Hepatocyte (in vitro differentiated cells): ENCODE data around the gene DNAH11. TPM values are rescaled to one million over a fixed set of nuclear protein-coding genes. Genes with fewer than 3 reads are reported as not detected.

Experiments
- DNase-seq: peaks from one replicate; pipeline ENCODE4 v3.0.0-alpha.2; 2016; ENCODE audit warnings: low spot score
- H2AFZ ChIP-seq: fragments of 200-600 bp; sonication (generic); 2 replicates; pipeline ENCODE4 v1.6.0; 2016; ENCODE audit warnings: antibody characterized with exemption, mild to moderate bottlenecking
- H3K27ac ChIP-seq: fragments of 200-600 bp; sonication (generic); 2 replicates; pipeline ENCODE4 v1.5.1; 2016; ENCODE audit warnings: mild to moderate bottlenecking
- H3K27me3 ChIP-seq: fragments of 200-600 bp; sonication (generic); 2 replicates; pipeline ENCODE4 v1.6.1; 2016
- H3K36me3 ChIP-seq: fragments of 200-600 bp; sonication (generic); replicated peaks from 2 replicates; pipeline ENCODE4 v1.5.1; 2016; ENCODE audit warnings: low read depth; ENCODE audit not compliant: insufficient read depth
- H3K4me1 ChIP-seq: fragments of 200-600 bp; sonication (generic); 2 replicates; pipeline ENCODE4 v1.5.1; 2016; ENCODE audit warnings: mild to moderate bottlenecking, moderate library complexity; ENCODE audit not compliant: insufficient read depth
- H3K4me2 ChIP-seq: fragments of 200-600 bp; sonication (generic); 2 replicates; pipeline ENCODE4 v1.6.0; 2016
- H3K4me3 ChIP-seq: fragments of 200-600 bp; sonication (generic); 2 replicates; pipeline ENCODE4 v1.5.1; 2016; ENCODE audit warnings: mild to moderate bottlenecking
- H3K79me2 ChIP-seq: fragments of 200-600 bp; sonication (generic); 2 replicates; pipeline ENCODE4 v1.6.0; 2017; ENCODE audit warnings: mild to moderate bottlenecking
- H3K9me2 ChIP-seq: fragments of 200-600 bp; sonication (generic); replicated peaks from 2 replicates; pipeline ENCODE4 v1.6.0; 2017; ENCODE audit warnings: mild to moderate bottlenecking; ENCODE audit not compliant: insufficient read depth
- H3K9me3 ChIP-seq: fragments of 200-600 bp; sonication (generic); 2 replicates; pipeline ENCODE4 v1.5.1; 2016; ENCODE audit warnings: low read depth, mild to moderate bottlenecking
- H4K20me1 ChIP-seq: fragments of 200-600 bp; sonication (generic); 2 replicates; pipeline ENCODE4 v1.6.0; 2016; ENCODE audit warnings: mild to moderate bottlenecking; ENCODE audit not compliant: insufficient read depth, poor library complexity, severe bottlenecking
- CTCF ChIP-seq: fragments of 200-600 bp; sonication (generic); IDR thresholded peaks from 2 replicates; pipeline ENCODE4 v1.5.1; 2016; ENCODE audit warnings: antibody characterized with exemption, mild to moderate bottlenecking; ENCODE audit not compliant: poor library complexity
- EZH2 ChIP-seq: fragments of 200-600 bp; sonication (generic); IDR thresholded peaks from 2 replicates; pipeline ENCODE4 v1.6.1; 2016; ENCODE audit warnings: antibody characterized with exemption, mild to moderate bottlenecking, borderline replicate concordance
- EZH2phosphoT487 ChIP-seq: fragments of 200-600 bp; sonication (generic); IDR thresholded peaks from one replicate; pipeline ENCODE4 v1.6.1; 2018; ENCODE audit warnings: antibody characterized with exemption, mild to moderate bottlenecking, low read depth, moderate library complexity; ENCODE audit not compliant: unreplicated experiment, severe bottlenecking
- WGBS: methylation state at CpG from one replicate; pipeline ENCODE4 v1.1.6; 2016; ENCODE audit warnings: low lambda C conversion rate; ENCODE audit errors: missing lambda C conversion rate; 5-methylcytosine and 5-hydroxymethylcytosine counted together
- polyA plus RNA-seq: library from polyadenylated mRNA; unstranded; fragments of >200 nt; fragmentation: Nextera tagmentation; extraction: Ambion mirVana; gene quantifications from 2 replicates; pipeline ENCODE4 v1.2.1, GENCODE V29; 2016
- total RNA-seq: library from RNA; depleted of rRNA; stranded (reverse); fragments of >200 nt; gene quantifications from 2 replicates; pipeline ENCODE4 v1.2.3, GENCODE V29; 2014

The DNAH11 gene
- total and polyA plus RNA-seq, 2 experiments from 2014 or later, result 0.43 to 1.3 TPM

GRCh38 chr7:21916176-21916575 is 373.3 kb downstream of the DNAH11 start:
- WGBS, result 94% methylated on average over 7 of the region's 7 CpGs
- Histone ChIP-seq H2AFZ (no peak overlapping the region), H3K79me2 (no peaks in the 10 kb centered on the region), H4K20me1 (no peaks in the 10 kb centered on the region), H3K4me1 (peaks cover 3% of the 10 kb centered on the region), H3K36me3 (no peaks in the 10 kb centered on the region), H3K27me3 (no peaks in the 10 kb centered on the region), H3K27ac (no peak overlapping the region), H3K4me2 (no peak overlapping the region), H3K4me3 (no peak overlapping the region), H3K9me2 (no peaks in the 10 kb centered on the region), H3K9me3 (no peaks in the 10 kb centered on the region)
- DNase-seq, result no peak
- TF ChIP-seq EZH2phosphoT487 (no peak), CTCF (no peak), EZH2 (no peak)

- Histone ChIP-seq H3K9me2 (no peaks in the 10 kb centered on the region), H3K9me3 (no peaks in the 10 kb centered on the region), H3K27ac (no peak overlapping the region), H4K20me1 (no peaks in the 10 kb centered on the region), H3K4me1 (peaks cover 3% of the 10 kb centered on the region), H3K36me3 (no peaks in the 10 kb centered on the region), H3K27me3 (no peaks in the 10 kb centered on the region), H3K79me2 (no peaks in the 10 kb centered on the region), H2AFZ (no peak overlapping the region), H3K4me3 (no peak overlapping the region), H3K4me2 (no peak overlapping the region)
- TF ChIP-seq CTCF, result no peak
- no peak for TF ChIP-seq EZH2
- no peak for TF ChIP-seq EZH2phosphoT487
- DNase-seq, result no peak
- 94% methylated on average over 5 of the region's 5 CpGs for WGBS
These were observed 373.8 kb downstream of the DNAH11 start for GRCh38 chr7:21916629-21917028.

GRCh38 chr7:21918216-21918615 is 375.4 kb downstream of the DNAH11 start:
- no peaks in the 10 kb centered on the region for H3K9me3 ChIP-seq
- no peak for DNase-seq
- H3K36me3 ChIP-seq, result no peaks in the 10 kb centered on the region
- H4K20me1 ChIP-seq, result no peaks in the 10 kb centered on the region
- H3K4me2 ChIP-seq, result no peak overlapping the region
- H3K79me2 ChIP-seq, result no peaks in the 10 kb centered on the region
- H3K9me2 ChIP-seq, result no peaks in the 10 kb centered on the region
- H3K27me3 ChIP-seq, result no peaks in the 10 kb centered on the region
- H2AFZ ChIP-seq, result no peak overlapping the region
- 84% methylated on average over 2 of the region's 2 CpGs for WGBS
- H3K27ac ChIP-seq, result no peak overlapping the region
- H3K4me1 ChIP-seq, result no peaks in the 10 kb centered on the region
- TF ChIP-seq EZH2 (no peak), EZH2phosphoT487 (no peak), CTCF (no peak)
- no peak overlapping the region for H3K4me3 ChIP-seq

- no peaks in the 10 kb centered on the region for H3K9me3 ChIP-seq
- H2AFZ ChIP-seq, result no peak overlapping the region
- no peaks in the 10 kb centered on the region for H3K9me2 ChIP-seq
- H3K4me2 ChIP-seq, result no peak overlapping the region
- no peaks in the 10 kb centered on the region for H3K4me1 ChIP-seq
- H4K20me1 ChIP-seq, result no peaks in the 10 kb centered on the region
- WGBS, result 49% methylated on average over 3 of the region's 3 CpGs
- no peak for DNase-seq
- no peaks in the 10 kb centered on the region for H3K36me3 ChIP-seq
- TF ChIP-seq EZH2phosphoT487 (no peak), EZH2 (no peak), CTCF (no peak)
- no peak overlapping the region for H3K27ac ChIP-seq
- no peaks in the 10 kb centered on the region for H3K79me2 ChIP-seq
- H3K27me3 ChIP-seq, result no peaks in the 10 kb centered on the region
- no peak overlapping the region for H3K4me3 ChIP-seq
These were observed 378.1 kb downstream of the DNAH11 start for GRCh38 chr7:21920936-21921335.
